DND-41 (cell line): ENCODE measurements around the gene IDH3G.

ENCODE experiments used
- ATAC-seq: fragments of 200-7000 bp; cut with Tn5 transposase; 3 replicates; pipeline ENCODE4 v1.9.1; 2021; ENCODE audit warnings: low read depth; ENCODE audit not compliant: insufficient read depth
- DNase-seq: peaks from one replicate; pipeline ENCODE4 v3.0.0-alpha.2; 2020
- H2AFZ ChIP-seq: 2 replicates; pipeline ENCODE4 v1.6.0; 2012; ENCODE audit warnings: low read depth, low read length
- H3K27ac ChIP-seq: 2 replicates; pipeline ENCODE4 v1.5.1; 2012; ENCODE audit warnings: low read length, inconsistent platforms
- H3K27me3 ChIP-seq: fragments of 200-600 bp; sonication (generic); 2 replicates; pipeline ENCODE4 v1.6.0; 2012; ENCODE audit warnings: low read length, mild to moderate bottlenecking, inconsistent platforms; ENCODE audit not compliant: insufficient read depth, poor library complexity
- H3K36me3 ChIP-seq: 2 replicates; pipeline ENCODE4 v1.5.1; 2012; ENCODE audit warnings: low read length, inconsistent platforms; ENCODE audit not compliant: insufficient read depth
- H3K4me1 ChIP-seq: 2 replicates; pipeline ENCODE4 v1.5.1; 2012; ENCODE audit warnings: mild to moderate bottlenecking, low read length; ENCODE audit not compliant: insufficient read depth
- H3K4me2 ChIP-seq: 2 replicates; pipeline ENCODE4 v1.6.0; 2012; ENCODE audit warnings: mild to moderate bottlenecking, moderate library complexity, low read length, inconsistent platforms; ENCODE audit not compliant: insufficient read depth
- H3K4me3 ChIP-seq, 2 experiments: fragments of 200-600 bp in 1 of 2; shearing (Covaris generic) in 1 of 2; 2 replicates each; pipeline ENCODE4 v1.5.1; 2012 to 2016; ENCODE audit warnings: inconsistent platforms in 2 of 2, low read length in 2 of 2, mild to moderate bottlenecking in 2 of 2, low read depth in 1 of 2, moderate library complexity in 1 of 2
- H3K79me2 ChIP-seq: 2 replicates; pipeline ENCODE4 v1.6.0; 2012; ENCODE audit warnings: low read length, inconsistent platforms; ENCODE audit not compliant: insufficient read depth
- H3K9ac ChIP-seq: 2 replicates; pipeline ENCODE4 v1.6.0; 2012; ENCODE audit warnings: low read depth, mild to moderate bottlenecking, inconsistent platforms, low read length, moderate library complexity
- H3K9me3 ChIP-seq: 2 replicates; pipeline ENCODE4 v1.5.1; 2012; ENCODE audit warnings: low read length, moderate library complexity, mild to moderate bottlenecking, inconsistent platforms; ENCODE audit not compliant: insufficient read depth, severe bottlenecking
- H4K20me1 ChIP-seq: 2 replicates; pipeline ENCODE4 v1.6.0; 2012; ENCODE audit warnings: low read length; ENCODE audit not compliant: insufficient read depth
- EZH2 ChIP-seq: IDR thresholded peaks from 3 replicates; pipeline ENCODE4 v1.6.1; 2012; ENCODE audit warnings: borderline replicate concordance, low read depth, mild to moderate bottlenecking, moderate library complexity, low read length, inconsistent platforms; ENCODE audit not compliant: severe bottlenecking
- TF ChIP-seq, protein P1 (sequence below): IDR thresholded peaks from 2 replicates; pipeline ENCODE4 v1.5.1; 2012; ENCODE audit warnings: borderline replicate concordance, low read length, moderate library complexity, mild to moderate bottlenecking; ENCODE audit not compliant: poor library complexity, severe bottlenecking; ENCODE audit errors: extremely low read depth

Gene IDH3G

DNA sequence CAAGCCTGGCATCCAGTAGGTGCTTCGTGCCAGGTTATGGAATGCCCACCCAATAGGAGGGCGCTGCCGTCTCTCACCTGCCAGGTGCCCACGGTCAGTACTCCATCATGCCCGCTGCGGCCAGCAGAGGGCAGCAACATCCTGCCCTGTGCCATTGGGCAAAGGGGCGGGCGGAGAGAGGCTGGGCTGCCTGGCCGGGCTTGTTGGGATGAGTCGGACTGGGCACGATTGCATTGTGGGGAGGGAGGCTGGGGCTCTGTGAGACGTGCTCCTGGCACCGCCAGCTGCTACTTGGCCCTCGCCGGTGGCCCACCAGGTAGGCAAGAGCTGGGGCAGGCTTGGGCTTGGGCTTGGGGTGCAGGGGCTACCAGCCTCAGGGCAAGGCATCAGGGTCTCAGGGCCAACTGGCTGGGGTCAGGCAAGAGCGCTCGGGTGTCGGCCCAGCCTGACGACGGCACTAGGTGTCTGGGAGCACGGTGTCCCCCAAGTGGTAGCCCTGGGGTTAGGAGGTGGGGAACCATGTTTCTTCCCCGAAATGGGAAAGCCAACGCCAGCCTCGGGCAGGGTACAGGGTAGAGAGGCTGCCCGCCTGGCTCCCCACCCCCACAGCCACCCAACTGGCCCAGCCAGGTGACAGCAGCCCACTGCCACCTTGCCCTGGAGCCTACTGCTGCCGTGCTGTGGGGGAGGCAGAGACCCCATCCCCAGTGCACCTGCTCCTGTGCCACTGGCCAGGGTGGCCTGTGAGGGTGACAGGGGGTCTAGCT lies 30.0 kb downstream of the IDH3G start, which contains the start of gene PLXNB3:
TSS of gene PLXNB3 (plus strand) at position 261 of the 767 bp plus-strand sequence. CDS start 1,287 bp downstream, outside the sequence.
- DNase-seq (peak; percentile 66), ATAC-seq (peak; percentile 66)
- H2AFZ ChIP-seq: no peak within 1 kb of the TSS
- no peaks in the 10 kb centered on the region for H3K36me3 ChIP-seq
- no peak for TF ChIP-seq EZH2
- TF ChIP-seq, protein P1, sequence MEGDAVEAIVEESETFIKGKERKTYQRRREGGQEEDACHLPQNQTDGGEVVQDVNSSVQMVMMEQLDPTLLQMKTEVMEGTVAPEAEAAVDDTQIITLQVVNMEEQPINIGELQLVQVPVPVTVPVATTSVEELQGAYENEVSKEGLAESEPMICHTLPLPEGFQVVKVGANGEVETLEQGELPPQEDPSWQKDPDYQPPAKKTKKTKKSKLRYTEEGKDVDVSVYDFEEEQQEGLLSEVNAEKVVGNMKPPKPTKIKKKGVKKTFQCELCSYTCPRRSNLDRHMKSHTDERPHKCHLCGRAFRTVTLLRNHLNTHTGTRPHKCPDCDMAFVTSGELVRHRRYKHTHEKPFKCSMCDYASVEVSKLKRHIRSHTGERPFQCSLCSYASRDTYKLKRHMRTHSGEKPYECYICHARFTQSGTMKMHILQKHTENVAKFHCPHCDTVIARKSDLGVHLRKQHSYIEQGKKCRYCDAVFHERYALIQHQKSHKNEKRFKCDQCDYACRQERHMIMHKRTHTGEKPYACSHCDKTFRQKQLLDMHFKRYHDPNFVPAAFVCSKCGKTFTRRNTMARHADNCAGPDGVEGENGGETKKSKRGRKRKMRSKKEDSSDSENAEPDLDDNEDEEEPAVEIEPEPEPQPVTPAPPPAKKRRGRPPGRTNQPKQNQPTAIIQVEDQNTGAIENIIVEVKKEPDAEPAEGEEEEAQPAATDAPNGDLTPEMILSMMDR: peak; percentile 89
- H3K27ac ChIP-seq: no peak within 1 kb of the TSS
- no peaks in the 10 kb centered on the region for H3K27me3 ChIP-seq
- no peak within 1 kb of the TSS for H3K4me3 ChIP-seq
- H3K79me2 ChIP-seq: no peaks in the 10 kb centered on the region
- no peak within 1 kb of the TSS for H3K9ac ChIP-seq
- no peak within 1 kb of the TSS for H3K4me2 ChIP-seq
- peaks cover 24% of the 10 kb centered on the region for H3K4me1 ChIP-seq
- H3K9me3 ChIP-seq: no peaks in the 10 kb centered on the region
- peaks cover 4% of the 10 kb centered on the region; the same call in 1 of the 2 replicates for H4K20me1 ChIP-seq

DNA sequence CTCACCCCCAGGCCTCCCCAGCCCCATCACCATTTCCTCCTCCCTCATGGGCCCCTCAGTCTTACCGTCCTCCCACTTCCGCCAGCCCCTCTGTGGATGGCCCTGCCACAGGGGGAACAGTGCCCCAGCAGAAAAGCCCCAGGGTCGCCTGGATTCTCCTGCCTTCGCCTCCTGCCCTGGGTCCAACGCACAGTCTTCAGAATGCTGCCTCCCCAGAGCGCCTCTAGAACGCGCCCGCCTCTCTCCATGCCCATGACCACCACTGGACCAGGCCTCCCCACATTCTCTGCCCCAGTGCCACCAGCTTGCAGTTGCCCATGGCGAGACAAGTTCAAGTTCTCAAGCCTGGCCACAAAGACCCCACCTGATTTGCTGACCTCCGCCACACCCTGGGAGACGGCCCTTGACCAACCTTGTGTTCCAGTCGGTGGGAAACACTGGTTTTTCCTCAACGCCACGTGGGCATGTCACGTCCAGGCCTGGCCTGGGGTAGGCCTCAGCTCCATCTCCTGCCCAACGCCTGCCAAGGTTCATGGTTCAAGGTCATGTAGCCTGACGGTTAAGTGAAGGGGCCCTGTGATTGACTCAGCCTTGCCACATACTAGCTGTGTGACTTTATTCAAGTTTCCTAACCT lies 30.8 kb downstream of the IDH3G start:
- H4K20me1 ChIP-seq: peaks cover 4% of the 10 kb centered on the region; the same call in 1 of the 2 replicates
- H3K4me2 ChIP-seq: no peak overlapping the region
- no peak overlapping the region for H3K4me3 ChIP-seq
- DNase-seq (no peak), ATAC-seq (no peak)
- no peak overlapping the region for H2AFZ ChIP-seq
- H3K27ac ChIP-seq: no peak overlapping the region
- no peak overlapping the region for H3K9ac ChIP-seq
- no peaks in the 10 kb centered on the region for H3K36me3 ChIP-seq
- no peaks in the 10 kb centered on the region for H3K79me2 ChIP-seq
- H3K9me3 ChIP-seq: no peaks in the 10 kb centered on the region
- TF ChIP-seq, protein P1: no peak
- no peak for TF ChIP-seq EZH2
- peaks cover 24% of the 10 kb centered on the region for H3K4me1 ChIP-seq
- H3K27me3 ChIP-seq: no peaks in the 10 kb centered on the region

DNA sequence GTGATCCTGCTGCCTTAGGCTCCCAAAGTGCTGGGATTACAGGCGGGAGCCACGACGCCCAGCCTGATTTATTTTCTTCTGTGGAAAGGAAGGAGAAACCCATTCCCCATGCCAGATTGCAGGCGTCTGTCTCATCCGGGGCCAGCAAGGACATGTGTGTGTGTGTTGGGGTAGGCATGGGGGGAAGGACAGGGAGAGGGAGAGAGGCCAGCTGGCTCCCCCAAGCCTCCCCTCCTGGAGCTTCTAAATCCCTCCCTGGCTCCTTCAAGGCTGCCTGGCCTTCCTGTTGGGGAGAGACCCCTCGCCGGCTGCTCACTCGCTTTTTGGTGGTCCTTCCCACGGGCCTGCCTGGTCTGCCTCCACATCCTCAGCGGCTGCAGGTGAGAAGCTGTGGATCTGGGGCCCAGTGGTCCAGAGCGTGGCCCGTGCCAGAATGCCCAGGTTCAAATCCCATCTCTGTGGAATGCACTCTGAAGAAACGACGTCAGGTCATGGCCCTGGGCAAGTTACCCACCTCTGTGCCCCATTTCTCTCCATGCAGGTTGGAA lies 31.5 kb downstream of the IDH3G start:
- Histone ChIP-seq H3K36me3 (no peaks in the 10 kb centered on the region), H3K27ac (no peak overlapping the region), H3K27me3 (no peaks in the 10 kb centered on the region), H2AFZ (no peak overlapping the region), H4K20me1 (peaks cover 4% of the 10 kb centered on the region; the same call in 1 of the 2 replicates), H3K4me3 (no peak overlapping the region), H3K9me3 (no peaks in the 10 kb centered on the region), H3K79me2 (no peaks in the 10 kb centered on the region), H3K4me2 (no peak overlapping the region), H3K4me1 (peaks cover 24% of the 10 kb centered on the region), H3K9ac (no peak overlapping the region)
- ATAC-seq (no peak), DNase-seq (no peak)
- no peak for TF ChIP-seq EZH2
- TF ChIP-seq, protein P1: no peak
